ENCODE results near the gene CCDC88B. TPM values are rescaled to one million over a fixed set of nuclear protein-coding genes. Genes with fewer than 3 reads are reported as not detected.

CCDC88B gene
- total and polyA plus RNA-seq, 9 of the 15 experiments (the other 6 are each of a cell fraction or from before 2014, with no cell fraction given): 0.13 to 18.1 (median 7.9) TPM

GRCh38 chr11:64403106-64403505 is 63.1 kb downstream of the CCDC88B start:
- Histone ChIP-seq H3K9me3 (replicated peaks; ENCODE audit: control insufficient read depth, insufficient read depth, low read depth, low read length) (no peaks in the 10 kb centered on the region), H4K20me1 (replicated peaks; ENCODE audit: control insufficient read depth, insufficient read depth, low read length) (no peaks in the 10 kb centered on the region), H3K4me1 (replicated peaks in 1 of 2; ENCODE audit: control insufficient read depth in 2 of 2, insufficient read depth in 2 of 2, low read length in 2 of 2) (peaks cover 8% of the 10 kb centered on the region in 2 experiments; a peak in 3 of 5 replicates), H2AFZ (ENCODE audit: low read depth, low read length) (no peak overlapping the region), H3K36me3 (ENCODE audit: control insufficient read depth, insufficient read depth, low read length) (no peaks in the 10 kb centered on the region), H3K9ac (ENCODE audit: insufficient read depth in 1 of 2, low read depth in 2 of 2, low read length in 2 of 2) (no peak overlapping the region), H3K9me1 (ENCODE audit: control insufficient read depth, insufficient read depth, low read length) (no peaks in the 10 kb centered on the region), H3K27ac (ENCODE audit: extremely low read depth, low read depth, low read length) (no peak overlapping the region), H3K79me2 (ENCODE audit: control insufficient read depth, insufficient read depth, low read length) (no peaks in the 10 kb centered on the region), H3K27me3 (ENCODE audit: control insufficient read depth in 2 of 2, insufficient read depth in 2 of 2, low read length in 2 of 2) (peaks cover 18 to 44% of the 10 kb centered on the region in 2 experiments), H3K4me2 (ENCODE audit: insufficient read depth, low read length) (no peak overlapping the region), H3K4me3 (no peak overlapping the region)
- BruUV-seq (replicated peaks): no TSS peak
- TF ChIP-seq ZHX1 (conservative IDR thresholded peaks at IDR 0.05; ENCODE audit: low read length) (no peak), SNRNP70 (optimal IDR thresholded peaks at IDR 0.05; ENCODE audit: low read depth, low read length) (no peak), MAZ (CRISPR knock-in tag; conservative IDR thresholded peaks at IDR 0.05 in 1 of 2, IDR thresholded peaks at IDR 0.05 in 1 of 2) (no peak), MLLT1 (IDR thresholded peaks at IDR 0.05) (no peak), ZBTB1 (CRISPR knock-in tag; IDR thresholded peaks at IDR 0.05; ENCODE audit: borderline replicate concordance, low read depth) (no peak)
- intact Hi-C loops (cut with micrococcal nuclease): no loop called here
- ATAC-seq: no peak
- no peak for FAIRE-seq
- DNase-seq (ENCODE audit: extremely low read depth in 1 of 4, low spot score in 3 of 4): no peak
- in situ Hi-C loops (cut with MboI): no loop called here
- CTCF ChIA-PET (ENCODE audit: low intra/inter-chr PET ratio): no interaction called here
- 10% methylated on average over 5 of the region's 5 CpGs for WGBS (ENCODE audit: insufficient coverage, low coverage, missing lambda C conversion rate)
- POLR2A ChIA-PET: no interaction called here
